NCI-H128 (cell line): ENCODE data around the gene WDR17.
"Not testable (repeated sequence)": the region's sequence is repeated elsewhere in the genome, so short reads cannot be mapped to it uniquely, and the experiment has no call there.

ENCODE experiments used
- DNase-seq: peaks from one replicate; lab custom pipeline; 2025; ENCODE audit not compliant: unreplicated experiment; lab: John Stamatoyannopoulos, UW

Gene WDR17

GRCh38 chr4:176189891-176190795 lies 124.5 kb downstream of the WDR17 start:
- DNase-seq, result no peak

DNA sequence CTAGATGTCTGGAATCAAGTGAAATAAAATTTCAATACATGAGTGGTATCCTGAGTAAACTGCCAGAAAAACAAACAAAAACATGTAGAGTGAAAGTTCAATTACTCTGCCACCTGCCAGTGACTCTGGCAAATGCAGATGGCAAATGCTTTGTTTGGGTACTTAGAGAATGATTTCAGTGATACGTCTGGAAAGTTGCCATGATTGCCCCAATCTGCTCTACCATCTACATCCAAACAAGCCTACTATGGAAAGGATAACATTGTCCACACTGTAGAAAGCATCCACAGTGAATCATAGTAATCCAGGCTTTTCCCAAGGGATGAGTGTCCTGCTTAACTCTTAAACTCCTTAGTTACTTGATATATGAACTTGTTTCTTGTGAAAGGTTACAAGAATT lies 126.3 kb downstream of the WDR17 start:
- peak; percentile 46 for DNase-seq

- no peak for DNase-seq
Measured at GRCh38 chr4:176193126-176193525, 127.5 kb downstream of the WDR17 start.

DNA sequence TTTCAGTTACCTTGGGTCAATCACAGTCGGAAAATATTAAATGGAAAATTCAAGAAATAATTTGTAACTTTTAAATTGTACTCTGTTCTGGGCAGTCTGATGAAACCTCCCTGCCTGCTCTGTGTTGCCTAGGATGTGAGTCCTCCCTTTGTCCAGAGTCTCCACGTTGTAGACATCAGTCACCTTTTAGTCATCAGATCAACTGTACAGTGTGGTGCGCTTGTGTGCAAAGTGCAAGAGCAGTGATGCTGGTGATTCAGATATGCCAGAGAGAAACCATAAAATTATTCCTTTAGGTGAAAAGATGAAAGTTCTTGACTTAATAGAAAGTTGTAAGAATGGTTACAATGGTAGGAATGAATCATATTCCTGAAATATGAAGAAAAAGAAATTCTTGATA lies 128.3 kb downstream of the WDR17 start:
- no peak for DNase-seq

- DNase-seq, result peak; percentile 75
Measured at GRCh38 chr4:176195184-176195978, 129.7 kb downstream of the WDR17 start, which contains the start of gene SPATA4. Gene SPATA4, minus strand, starts transcription at chr4:176195585. Its CDS starts 23 bp downstream, at chr4:176195562.

GRCh38 chr4:176198316-176198903 lies 132.8 kb downstream of the WDR17 start:
- no peak for DNase-seq

- no peak for DNase-seq
Measured at GRCh38 chr4:176205299-176205698, 139.7 kb downstream of the WDR17 start.

DNA sequence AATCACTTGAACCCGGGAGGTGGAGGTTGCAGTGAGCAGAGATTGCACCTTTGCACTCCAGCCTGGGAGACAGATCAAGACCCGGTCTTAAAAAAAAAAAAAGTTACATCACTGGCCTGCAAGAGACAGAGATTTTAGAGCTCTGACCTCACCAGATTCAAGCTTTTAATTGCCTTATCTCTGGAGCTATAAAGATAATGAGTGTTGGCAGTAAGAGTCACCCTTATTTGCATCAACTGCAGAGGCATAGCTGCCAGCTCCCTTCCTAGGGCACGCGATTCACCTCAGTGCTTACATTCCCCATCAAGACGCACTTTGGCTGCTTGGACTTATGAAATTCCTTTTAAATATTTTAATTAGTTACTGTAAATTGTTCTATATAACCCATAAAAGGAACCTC lies 142.2 kb downstream of the WDR17 start:
- DNase-seq, result no peak

DNA sequence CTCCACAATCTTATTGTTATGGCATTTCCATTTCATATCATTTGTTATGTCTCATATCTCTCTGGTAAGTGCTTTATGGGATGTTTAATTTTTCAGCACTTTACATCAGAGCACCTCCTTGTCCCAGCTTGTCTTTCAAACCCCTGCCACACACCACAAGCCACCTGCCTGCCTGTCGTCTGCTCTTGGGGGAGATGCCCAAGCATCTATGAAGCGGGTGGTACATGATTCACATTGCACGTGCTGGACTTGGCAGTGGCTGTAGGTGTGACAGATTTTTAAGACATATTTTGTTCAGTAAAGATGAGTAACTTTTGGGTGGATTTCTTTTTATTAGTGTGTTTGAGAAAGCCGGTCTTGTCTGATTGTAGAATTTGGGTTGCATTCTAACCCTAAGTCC lies 143.9 kb downstream of the WDR17 start:
- DNase-seq, result no peak

DNA sequence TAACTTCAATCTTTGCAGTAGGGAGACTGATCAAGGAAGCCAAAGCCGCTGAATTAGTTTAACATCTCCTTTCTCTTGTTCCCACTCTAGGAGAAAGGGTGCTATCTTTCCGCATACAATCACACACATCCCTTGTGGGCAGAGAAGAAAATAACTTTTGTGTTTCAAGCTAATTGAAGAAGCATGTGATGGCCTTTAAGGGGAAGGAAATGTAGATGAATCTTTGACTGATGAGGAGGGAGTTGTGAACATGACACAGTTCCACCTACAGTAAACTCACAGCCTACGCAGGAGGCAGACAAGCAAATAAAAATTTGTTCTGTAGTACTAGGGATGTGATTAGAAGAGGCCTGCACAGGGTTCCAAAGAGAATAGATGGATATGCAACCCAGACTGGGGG lies 144.5 kb downstream of the WDR17 start:
- no peak for DNase-seq

DNA sequence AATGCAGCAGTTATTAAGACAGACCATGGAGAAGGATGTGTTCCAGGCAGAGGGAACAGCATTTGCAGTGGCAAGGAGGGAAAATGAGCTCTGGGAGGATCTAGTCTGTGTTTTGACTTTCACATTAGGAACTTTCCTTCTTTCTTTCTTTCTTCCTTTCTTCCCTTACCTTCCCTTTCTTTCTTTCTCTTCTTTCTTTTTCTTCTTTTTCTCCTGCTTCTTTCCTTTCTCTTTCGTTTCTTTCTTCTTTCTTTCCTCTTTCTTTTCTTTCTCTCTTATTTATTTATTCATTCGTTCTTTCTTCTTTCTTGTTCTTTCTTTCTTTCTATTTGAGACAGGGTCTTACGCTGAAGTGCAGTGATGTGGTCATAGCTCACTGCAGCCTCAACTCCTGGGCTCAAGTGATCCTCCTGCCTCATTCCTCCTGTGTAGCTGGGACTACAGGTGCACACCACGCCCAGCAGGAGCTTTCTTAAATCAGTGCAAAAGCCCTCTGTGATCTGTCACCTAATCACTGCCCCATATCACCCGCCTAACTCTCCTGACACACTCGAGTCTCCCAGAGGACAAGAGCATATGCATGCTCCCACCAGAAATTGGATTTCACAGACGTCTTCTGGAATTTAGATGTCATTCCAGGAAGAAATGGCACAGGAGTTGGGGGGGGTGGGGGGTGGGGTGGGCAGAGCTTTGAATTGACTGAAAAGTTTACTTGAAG lies 145.1 kb downstream of the WDR17 start:
- no peak for DNase-seq

DNA sequence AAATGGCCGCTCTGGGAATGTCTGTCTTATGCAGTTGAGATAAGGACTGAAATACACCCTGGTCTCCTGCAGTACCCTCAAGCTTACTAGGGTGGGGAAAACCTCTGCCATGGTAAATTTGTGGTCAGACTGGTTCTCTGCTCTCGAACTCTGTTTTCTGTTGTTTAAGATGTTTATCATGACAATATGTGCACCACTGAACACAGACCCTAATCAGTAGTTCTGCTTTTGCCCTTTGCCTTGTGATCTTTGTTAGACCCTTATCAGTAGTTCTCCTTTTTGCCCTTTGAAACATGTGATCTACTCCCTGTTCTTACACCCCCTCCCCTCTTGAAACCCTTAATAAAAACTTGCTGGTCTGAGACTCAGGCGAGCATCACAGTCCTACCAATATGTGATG lies 146.7 kb downstream of the WDR17 start:
- not testable (repeated sequence) for DNase-seq

DNA sequence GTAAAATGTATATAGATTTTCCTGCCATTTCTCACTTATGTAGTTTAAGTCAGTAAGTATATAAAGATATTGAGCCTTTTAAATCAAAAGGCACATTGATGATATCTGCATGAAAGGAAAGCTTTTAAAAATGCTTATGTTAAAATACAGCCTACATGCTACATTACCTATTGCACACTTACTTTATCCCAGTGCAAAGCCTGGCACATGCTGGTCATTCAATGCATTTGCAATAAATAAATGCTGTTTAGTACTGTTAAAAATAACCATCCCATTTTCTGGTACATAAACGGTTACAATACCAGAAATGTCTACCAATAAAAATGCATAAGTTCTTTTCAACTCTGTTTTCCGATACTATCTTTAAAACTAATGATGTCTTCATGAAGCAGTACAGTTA lies 151.9 kb downstream of the WDR17 start:
- DNase-seq, result no peak

GRCh38 chr4:176222149-176222548 lies 156.5 kb downstream of the WDR17 start:
- no peak for DNase-seq

- no peak for DNase-seq
Measured at GRCh38 chr4:176223561-176223960, 157.9 kb downstream of the WDR17 start.

- no peak for DNase-seq
Measured at GRCh38 chr4:176226736-176227135, 161.1 kb downstream of the WDR17 start.

DNA sequence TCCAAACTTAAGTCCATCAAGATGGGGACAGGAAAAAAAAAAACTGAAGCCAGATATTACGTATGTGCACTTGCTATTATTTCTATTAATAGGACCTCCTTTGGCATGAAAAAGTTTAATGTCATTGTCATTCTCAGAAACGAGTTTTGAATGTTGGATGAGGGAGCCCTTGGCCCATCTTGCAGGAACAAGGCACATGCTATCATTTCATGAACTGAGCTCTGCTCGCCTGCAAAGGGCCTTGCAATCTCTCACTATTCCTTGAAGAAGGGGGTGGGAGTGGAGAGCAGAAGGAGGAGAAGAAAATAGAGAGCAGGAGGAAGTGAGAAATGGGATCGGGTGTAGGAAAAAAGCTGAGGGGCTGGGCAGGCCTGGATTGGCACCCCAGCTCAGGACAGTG lies 164.0 kb downstream of the WDR17 start:
- DNase-seq, result no peak
